ENCODE results near the gene SLPI.
A peak's percentile ranks its signal among the peaks of the same experiment; 100 is the strongest.

SLPI gene

DNA sequence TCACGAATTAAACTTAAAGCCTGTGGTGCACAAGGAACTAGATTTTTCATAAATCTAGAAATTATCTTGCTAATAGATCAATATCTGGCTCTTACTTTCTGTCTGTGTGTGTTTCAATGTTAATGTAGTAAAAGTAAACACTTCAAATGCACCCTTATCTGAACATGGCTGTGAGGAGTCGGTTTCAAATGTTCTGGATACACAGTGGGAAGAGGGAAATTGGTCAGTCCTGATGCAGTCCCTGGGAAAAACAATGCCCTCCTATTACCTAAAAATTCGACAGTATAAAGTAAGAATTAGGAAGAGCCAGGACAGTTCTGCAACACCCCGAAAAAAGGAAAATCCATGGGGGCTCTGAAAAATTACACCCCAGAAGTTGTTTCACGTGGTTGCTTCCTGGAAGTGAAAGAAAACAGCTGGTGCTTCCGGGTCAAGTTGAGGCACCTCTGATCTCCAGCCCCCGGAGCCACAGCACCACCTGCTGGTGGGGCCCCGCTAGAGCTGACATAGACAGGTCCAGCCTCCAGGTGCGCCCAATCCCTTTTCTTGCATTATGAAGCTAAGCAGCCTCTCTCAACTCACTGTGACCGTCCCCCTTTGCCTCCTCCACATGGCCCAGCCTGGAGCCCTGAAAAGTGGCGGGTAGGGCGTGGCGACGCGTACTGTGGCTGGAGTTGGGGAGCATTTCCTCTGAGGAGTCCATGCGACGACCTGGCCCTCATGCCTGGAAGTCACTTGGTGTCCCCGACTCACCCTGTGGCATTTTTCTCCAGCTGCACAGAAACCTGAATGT, 24.9 kb downstream of the SLPI start:
- no peaks in the 10 kb centered on the region for H3K9me3 ChIP-seq
- TF ChIP-seq, protein P1, sequence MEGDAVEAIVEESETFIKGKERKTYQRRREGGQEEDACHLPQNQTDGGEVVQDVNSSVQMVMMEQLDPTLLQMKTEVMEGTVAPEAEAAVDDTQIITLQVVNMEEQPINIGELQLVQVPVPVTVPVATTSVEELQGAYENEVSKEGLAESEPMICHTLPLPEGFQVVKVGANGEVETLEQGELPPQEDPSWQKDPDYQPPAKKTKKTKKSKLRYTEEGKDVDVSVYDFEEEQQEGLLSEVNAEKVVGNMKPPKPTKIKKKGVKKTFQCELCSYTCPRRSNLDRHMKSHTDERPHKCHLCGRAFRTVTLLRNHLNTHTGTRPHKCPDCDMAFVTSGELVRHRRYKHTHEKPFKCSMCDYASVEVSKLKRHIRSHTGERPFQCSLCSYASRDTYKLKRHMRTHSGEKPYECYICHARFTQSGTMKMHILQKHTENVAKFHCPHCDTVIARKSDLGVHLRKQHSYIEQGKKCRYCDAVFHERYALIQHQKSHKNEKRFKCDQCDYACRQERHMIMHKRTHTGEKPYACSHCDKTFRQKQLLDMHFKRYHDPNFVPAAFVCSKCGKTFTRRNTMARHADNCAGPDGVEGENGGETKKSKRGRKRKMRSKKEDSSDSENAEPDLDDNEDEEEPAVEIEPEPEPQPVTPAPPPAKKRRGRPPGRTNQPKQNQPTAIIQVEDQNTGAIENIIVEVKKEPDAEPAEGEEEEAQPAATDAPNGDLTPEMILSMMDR (IDR thresholded peaks at IDR 0.05) = peak; percentile 84
- H3K36me3 ChIP-seq = no peaks in the 10 kb centered on the region
- H3K4me1 ChIP-seq (ENCODE audit: control insufficient read depth in 1 of 2, insufficient read depth in 1 of 2, low read depth in 1 of 2, low read length in 1 of 2) = peaks cover 0 to 9% of the 10 kb centered on the region in 2 experiments
- peaks cover 34% of the 10 kb centered on the region for H3K27me3 ChIP-seq
- H3K4me3 ChIP-seq (ENCODE audit: low read depth in 1 of 2, low read length in 1 of 2) = no peak overlapping the region
- no peak overlapping the region for H3K27ac ChIP-seq

DNA sequence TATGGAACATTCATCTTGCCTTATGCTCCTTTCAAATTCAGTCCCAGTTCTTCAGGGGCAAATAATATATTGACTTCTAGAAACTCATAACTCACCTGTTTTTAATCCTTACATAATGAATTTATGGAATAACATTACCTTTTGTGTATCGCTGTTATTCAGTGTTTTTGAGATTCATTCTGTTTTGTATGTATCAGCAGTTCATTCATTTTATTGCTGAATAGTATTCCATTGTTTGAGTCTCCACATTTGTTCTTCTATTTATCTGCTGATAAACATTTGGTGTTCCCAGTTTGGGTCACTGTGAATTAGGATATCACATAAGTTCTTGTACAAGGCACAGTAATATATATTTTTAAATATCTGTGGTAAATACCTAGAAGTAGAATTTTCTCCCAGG, 28.1 kb downstream of the SLPI start:
- Histone ChIP-seq H3K4me3 (ENCODE audit: low read depth in 1 of 2, low read length in 1 of 2) (no peak overlapping the region), H3K9me3 (no peaks in the 10 kb centered on the region), H3K27ac (no peak overlapping the region), H3K36me3 (no peaks in the 10 kb centered on the region), H3K4me1 (ENCODE audit: control insufficient read depth in 1 of 2, insufficient read depth in 1 of 2, low read depth in 1 of 2, low read length in 1 of 2) (peaks cover 0 to 9% of the 10 kb centered on the region in 2 experiments), H3K27me3 (peaks cover 66% of the 10 kb centered on the region)
- TF ChIP-seq, protein P1 (IDR thresholded peaks at IDR 0.05) = no peak

DNA sequence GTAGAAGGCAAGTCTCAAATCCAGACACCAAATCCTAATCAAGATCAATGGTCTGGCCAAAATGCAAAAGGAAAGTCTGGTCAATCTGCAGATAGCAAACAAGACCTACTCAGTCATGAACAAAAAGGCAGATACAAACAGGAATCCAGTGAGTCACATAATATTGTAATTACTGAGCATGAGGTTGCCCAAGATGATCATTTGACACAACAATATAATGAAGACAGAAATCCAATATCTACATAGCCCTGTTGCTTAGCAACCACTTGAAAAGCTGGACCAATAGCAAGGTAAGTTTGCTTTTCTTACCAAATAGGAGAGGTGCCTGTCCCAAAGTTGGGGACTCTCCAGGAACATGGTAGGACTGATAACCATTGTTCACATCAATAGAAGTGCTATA, 31.2 kb downstream of the SLPI start:
- TF ChIP-seq, protein P1 (IDR thresholded peaks at IDR 0.05) = no peak
- H3K4me1 ChIP-seq (ENCODE audit: control insufficient read depth in 1 of 2, insufficient read depth in 1 of 2, low read depth in 1 of 2, low read length in 1 of 2) = no peaks in the 10 kb centered on the region
- no peak overlapping the region for H3K4me3 ChIP-seq (ENCODE audit: low read depth in 1 of 2, low read length in 1 of 2)
- no peak overlapping the region for H3K27ac ChIP-seq
- H3K27me3 ChIP-seq = peaks cover 84% of the 10 kb centered on the region
- no peaks in the 10 kb centered on the region for H3K9me3 ChIP-seq
- H3K36me3 ChIP-seq = no peaks in the 10 kb centered on the region

- Histone ChIP-seq H3K4me3 (ENCODE audit: low read depth in 1 of 2, low read length in 1 of 2) (no peak within 1 kb of the TSS), H3K4me1 (ENCODE audit: control insufficient read depth in 1 of 2, insufficient read depth in 1 of 2, low read depth in 1 of 2, low read length in 1 of 2) (no peaks in the 10 kb centered on the region), H3K27ac (no peak within 1 kb of the TSS), H3K36me3 (no peaks in the 10 kb centered on the region), H3K9me3 (no peaks in the 10 kb centered on the region), H3K27me3 (peaks cover 65% of the 10 kb centered on the region)
- TF ChIP-seq, protein P1 (IDR thresholded peaks at IDR 0.05) = no peak
Observed at GRCh38 chr20:45221076-45221475, 33.3 kb downstream of the SLPI start, which contains the start of gene SEMG2. Gene SEMG2, plus strand, starts transcription at chr20:45221373. Its CDS starts 17 bp downstream, at chr20:45221390.

GRCh38 chr20:45218636-45219035, 35.7 kb downstream of the SLPI start:
- Histone ChIP-seq H3K27me3 (peaks cover 49% of the 10 kb centered on the region), H3K4me3 (ENCODE audit: low read depth in 1 of 2, low read length in 1 of 2) (no peak overlapping the region), H3K36me3 (no peaks in the 10 kb centered on the region), H3K4me1 (ENCODE audit: control insufficient read depth in 1 of 2, insufficient read depth in 1 of 2, low read depth in 1 of 2, low read length in 1 of 2) (no peaks in the 10 kb centered on the region), H3K27ac (no peak overlapping the region), H3K9me3 (no peaks in the 10 kb centered on the region)
- TF ChIP-seq, protein P1 (IDR thresholded peaks at IDR 0.05) = no peak

Data from neutrophil (primary cell).